IMR-90 (cell line): ENCODE measurements around the gene EVA1C. TPM values are rescaled to one million over a fixed set of nuclear protein-coding genes. Genes with fewer than 3 reads are reported as not detected.

Source experiments
- ATAC-seq: fragments of 200-7000 bp; cut with Tn5 transposase; 2 replicates; pipeline ENCODE4 v1.9.1; 2020; ENCODE audit warnings: low read depth, mild to moderate bottlenecking, moderate library complexity
- BruUV-seq: library from RNA; stranded (reverse); fragments of 400-500 nt; replicated peaks from 2 replicates; lab custom pipeline; 2021; lab: Mats Ljungman, UMichigan
- CTCF ChIA-PET: fragments of 300-600 bp; formaldehyde crosslinking; extraction: SDS; loops from one replicate; lab custom pipeline; 2021; ENCODE audit warnings: antibody characterized with exemption; lab: Yijun Ruan, JAX
- POLR2A ChIA-PET: fragments of 300-600 bp; sonication (Branson Sonifier 250); formaldehyde crosslinking; loops from one replicate; lab custom pipeline; 2022; ENCODE audit warnings: antibody characterized with exemption; ENCODE audit not compliant: unreplicated experiment; lab: Charles Lee
- DNase-seq: peaks from one replicate; pipeline ENCODE4 v3.0.0; 2013
- H2AFZ ChIP-seq: replicated peaks from 2 replicates; pipeline ENCODE3; 2013; ENCODE audit warnings: low read length, mild to moderate bottlenecking; ENCODE audit not compliant: poor library complexity
- H2AK5ac ChIP-seq: 2 replicates; pipeline ENCODE4 v1.6.1; 2013; ENCODE audit warnings: low read depth, low read length, inconsistent platforms
- H2AK9ac ChIP-seq: replicated peaks from 2 replicates; pipeline ENCODE3; 2013; ENCODE audit warnings: mild to moderate bottlenecking, low read depth, low read length, moderate library complexity; ENCODE audit not compliant: poor library complexity
- H2BK120ac ChIP-seq: 2 replicates; pipeline ENCODE4 v1.6.1; 2013; ENCODE audit warnings: low read depth, low read length, inconsistent platforms
- H2BK15ac ChIP-seq: 3 replicates; pipeline ENCODE4 v1.6.1; 2013; ENCODE audit warnings: low read depth, low read length, inconsistent platforms
- H2BK20ac ChIP-seq: 2 replicates; pipeline ENCODE4 v1.6.1; 2013; ENCODE audit warnings: low read depth, mild to moderate bottlenecking, inconsistent platforms, low read length, moderate library complexity
- H2BK5ac ChIP-seq: 2 replicates; pipeline ENCODE4 v1.6.1; 2013; ENCODE audit warnings: mild to moderate bottlenecking, low read depth, low read length, inconsistent platforms; ENCODE audit not compliant: poor library complexity, severe bottlenecking
- H3K14ac ChIP-seq: replicated peaks from 2 replicates; pipeline ENCODE4 v1.6.1; 2013; ENCODE audit warnings: low read depth, low read length, inconsistent platforms
- H3K18ac ChIP-seq: 2 replicates; pipeline ENCODE4 v1.6.1; 2013; ENCODE audit warnings: low read depth, low read length, control low read depth
- H3K23ac ChIP-seq: 2 replicates; pipeline ENCODE4 v1.6.1; 2013; ENCODE audit warnings: low read depth, low read length, inconsistent platforms
- H3K27ac ChIP-seq: 2 replicates; pipeline ENCODE4 v1.5.1; 2013; ENCODE audit warnings: mild to moderate bottlenecking, control low read depth, low read length; ENCODE audit not compliant: insufficient read depth
- H3K27me3 ChIP-seq: 2 replicates; pipeline ENCODE4 v1.6.1; 2013; ENCODE audit warnings: low read length; ENCODE audit not compliant: control insufficient read depth, insufficient read depth
- H3K36me3 ChIP-seq: 2 replicates; pipeline ENCODE4 v1.6.1; 2013; ENCODE audit warnings: low read length, mixed read lengths; ENCODE audit not compliant: control insufficient read depth, insufficient read depth
- H3K4ac ChIP-seq: 2 replicates; pipeline ENCODE4 v1.6.1; 2013; ENCODE audit warnings: low read depth, low read length, inconsistent platforms
- H3K4me1 ChIP-seq: 2 replicates; pipeline ENCODE4 v1.6.1; 2013; ENCODE audit warnings: low read length, mixed read lengths; ENCODE audit not compliant: control insufficient read depth, insufficient read depth
- H3K4me2 ChIP-seq: 2 replicates; pipeline ENCODE4 v1.6.1; 2013; ENCODE audit warnings: low read depth, mild to moderate bottlenecking, control low read depth, low read length, moderate library complexity
- H3K4me3 ChIP-seq: 2 replicates; pipeline ENCODE4 v1.5.1; 2013; ENCODE audit warnings: low read depth, mild to moderate bottlenecking, control low read depth, low read length, moderate library complexity; ENCODE audit not compliant: insufficient read depth
- H3K56ac ChIP-seq: 2 replicates; pipeline ENCODE4 v1.6.1; 2013; ENCODE audit warnings: low read length, inconsistent platforms; ENCODE audit not compliant: insufficient read depth; ENCODE audit errors: extremely low read depth
- H3K79me1 ChIP-seq, 2 experiments: 2 replicates each; pipeline ENCODE4 v1.6.1; 2013; ENCODE audit warnings: low read length in 2 of 2, inconsistent platforms in 1 of 2, low read depth in 1 of 2
- H3K9ac ChIP-seq: 2 replicates; pipeline ENCODE4 v1.6.1; 2013; ENCODE audit warnings: low read depth, low read length, control low read depth
- H3K9me1 ChIP-seq: 2 replicates; pipeline ENCODE4 v1.6.1; 2013; ENCODE audit warnings: low read length, inconsistent platforms; ENCODE audit not compliant: insufficient read depth
- H3K9me3 ChIP-seq: 2 replicates; pipeline ENCODE4 v1.6.1; 2013; ENCODE audit warnings: low read length; ENCODE audit not compliant: control insufficient read depth, insufficient read depth
- H4K20me1 ChIP-seq: 2 replicates; pipeline ENCODE4 v1.6.1; 2013; ENCODE audit warnings: low read length, inconsistent platforms; ENCODE audit not compliant: insufficient read depth
- H4K5ac ChIP-seq: 2 replicates; pipeline ENCODE4 v1.6.1; 2013; ENCODE audit warnings: mild to moderate bottlenecking, low read depth, low read length, control low read depth
- H4K8ac ChIP-seq, 2 experiments: 2 replicates each; pipeline ENCODE4 v1.6.1; 2013; ENCODE audit warnings: low read depth in 2 of 2, low read length in 2 of 2, control low read depth in 1 of 2, inconsistent platforms in 1 of 2
- H4K91ac ChIP-seq: 2 replicates; pipeline ENCODE4 v1.6.1; 2013; ENCODE audit warnings: low read depth, low read length, inconsistent platforms; ENCODE audit not compliant: insufficient read depth
- BHLHE40 ChIP-seq: fragments of 150-350 bp; IDR thresholded peaks from 2 replicates; pipeline ENCODE4 v1.6.1; 2016; ENCODE audit warnings: mild to moderate bottlenecking, low read depth, low read length
- CEBPB ChIP-seq: IDR thresholded peaks from 2 replicates; pipeline ENCODE4 v1.6.1; 2012; ENCODE audit warnings: low read depth, low read length, improper control_type of control experiment
- CHD1 ChIP-seq: IDR thresholded peaks from 2 replicates; pipeline ENCODE4 v1.6.1; 2012; ENCODE audit warnings: low read depth, low read length, improper control_type of control experiment
- CTCF ChIP-seq: conservative IDR thresholded peaks from 2 replicates; pipeline ENCODE4 v1.5.1; 2012; ENCODE audit warnings: mild to moderate bottlenecking, low read depth, low read length, improper control_type of control experiment
- FOS ChIP-seq: fragments of 150-350 bp; IDR thresholded peaks from 2 replicates; pipeline ENCODE4 v1.6.1; 2016; ENCODE audit warnings: low read depth, low read length
- MAZ ChIP-seq: IDR thresholded peaks from 2 replicates; pipeline ENCODE4 v1.6.1; 2012; ENCODE audit warnings: low read depth, mild to moderate bottlenecking, low read length, improper control_type of control experiment, moderate library complexity, borderline replicate concordance
- MXI1 ChIP-seq: IDR thresholded peaks from 2 replicates; pipeline ENCODE4 v1.6.1; 2012; ENCODE audit warnings: low read depth, mild to moderate bottlenecking, low read length, moderate library complexity, borderline replicate concordance
- POLR2A ChIP-seq: IDR thresholded peaks from 2 replicates; pipeline ENCODE4 v1.6.1; 2012; ENCODE audit warnings: mild to moderate bottlenecking, low read depth, low read length
- RFX5 ChIP-seq: IDR thresholded peaks from 2 replicates; pipeline ENCODE4 v1.8.0; 2012; ENCODE audit warnings: low read depth, mild to moderate bottlenecking, low read length, moderate library complexity
- SMC3 ChIP-seq: fragments of 150-350 bp; IDR thresholded peaks from 2 replicates; pipeline ENCODE4 v1.6.1; 2016; ENCODE audit warnings: low read depth, mild to moderate bottlenecking, antibody characterized with exemption, low read length, moderate library complexity
- USF2 ChIP-seq: fragments of 150-350 bp; IDR thresholded peaks from 2 replicates; pipeline ENCODE4 v1.6.1; 2017; ENCODE audit warnings: mild to moderate bottlenecking, antibody characterized with exemption, low read length, low read depth
- WGBS, 2 experiments: methylation state at CpG; one replicate each; pipeline versions ENCODE4 v1.1.5 to v1.1.7; 2013; ENCODE audit warnings: missing lambda C conversion rate in 2 of 2; ENCODE audit not compliant: insufficient read length in 1 of 2; ENCODE audit errors: extremely low coverage in 2 of 2; 5-methylcytosine and 5-hydroxymethylcytosine counted together
- dilution Hi-C: fragments of 300-500 bp; cut with HindIII; formaldehyde crosslinking; loops from one replicate; pipeline ENCODE4 v1.14.3; 2018; ENCODE audit warnings: low sequenced_read_pairs; ENCODE audit not compliant: unreplicated experiment
- in situ Hi-C: fragments of 300-500 bp; cut with MboI; formaldehyde crosslinking; loops from 3 replicates; pipeline ENCODE4 v1.14.3; 2019; ENCODE audit warnings: low sequenced_read_pairs, inconsistent platforms, mixed read lengths
- intact Hi-C: fragments of 100-400 bp; cut with micrococcal nuclease; formaldehyde crosslinking; loops from 2 replicates; pipeline ENCODE4 v1.10.0; 2022
- polyA plus RNA-seq, 3 experiments: library from polyadenylated mRNA; depleted of rRNA; stranded (reverse); fragments of >200 nt; gene quantifications; 2 replicates each; pipeline ENCODE4 v1.2.3, GENCODE V29; 2012; ENCODE audit warnings: low replicate concordance in 1 of 3
- total RNA-seq: library from RNA; depleted of rRNA; stranded (reverse); fragments of >200 nt; gene quantifications from 2 replicates; pipeline ENCODE4 v1.2.3, GENCODE V29; 2012

EVA1C gene
- total and polyA plus RNA-seq, 2 of the 4 experiments (the other 2 are of a cell fraction) = 0.72 to 1.1 TPM

- no peak overlapping the region for H2AK5ac ChIP-seq
- no peak for ATAC-seq
Measured at GRCh38 chr21:32482565-32483292, 70.2 kb downstream of the EVA1C start.

More at GRCh38 chr21:32482565-32483292, 70.2 kb downstream of the EVA1C start:
- Histone ChIP-seq H2BK120ac (no peak overlapping the region), H3K14ac (no peak overlapping the region), H3K18ac (no peak overlapping the region), H3K36me3 (no peaks in the 10 kb centered on the region), H2BK20ac (no peak overlapping the region), H4K5ac (no peak overlapping the region), H3K9me3 (no peaks in the 10 kb centered on the region), H3K56ac (no peak overlapping the region), H2AFZ (no peak overlapping the region), H4K8ac (no peak overlapping the region), H3K79me1 (no peaks in the 10 kb centered on the region), H4K20me1 (no peaks in the 10 kb centered on the region), H3K4me3 (no peak overlapping the region), H3K4ac (no peak overlapping the region), H3K27me3 (no peaks in the 10 kb centered on the region), H2AK9ac (no peak overlapping the region), H4K91ac (no peak overlapping the region), H2BK5ac (no peak overlapping the region), H3K9ac (no peak overlapping the region), H3K27ac (no peak overlapping the region), H2BK15ac (no peak overlapping the region), H3K4me2 (no peak overlapping the region), H3K9me1 (no peaks in the 10 kb centered on the region), H3K4me1 (no peaks in the 10 kb centered on the region; the same call in 1 of the 2 replicates), H3K23ac (no peak overlapping the region)
- POLR2A ChIA-PET = no interaction called here
- intact Hi-C loops (no loop called here), in situ Hi-C loops (no loop called here), dilution Hi-C loops (no loop called here)
- CTCF ChIA-PET = no interaction called here
- TF ChIP-seq CHD1 (no peak), MXI1 (no peak), BHLHE40 (no peak), FOS (no peak), SMC3 (no peak), MAZ (no peak), USF2 (no peak), POLR2A (no peak), CEBPB (no peak), CTCF (no peak), RFX5 (no peak)
- BruUV-seq = no TSS peak
- WGBS, 2 experiments = 93% methylated on average over 3 of the region's 11 CpGs; no CpG with 5 or more reads in 1 of the 2 experiments
- no peak for DNase-seq
